DND-41 (cell line): ENCODE results near the gene BLTP2.
"Not testable (repeated sequence)": the region's sequence is repeated elsewhere in the genome, so short reads cannot be mapped to it uniquely, and the experiment has no call there.

Experiments used
- ATAC-seq: fragments of 200-7000 bp; cut with Tn5 transposase; 3 replicates; pipeline ENCODE4 v1.9.1; 2021; ENCODE audit warnings: low read depth; ENCODE audit not compliant: insufficient read depth
- DNase-seq: peaks from one replicate; pipeline ENCODE4 v3.0.0-alpha.2; 2020
- H2AFZ ChIP-seq: 2 replicates; pipeline ENCODE4 v1.6.0; 2012; ENCODE audit warnings: low read depth, low read length
- H3K27ac ChIP-seq: 2 replicates; pipeline ENCODE4 v1.5.1; 2012; ENCODE audit warnings: low read length, inconsistent platforms
- H3K27me3 ChIP-seq: fragments of 200-600 bp; sonication (generic); 2 replicates; pipeline ENCODE4 v1.6.0; 2012; ENCODE audit warnings: low read length, mild to moderate bottlenecking, inconsistent platforms; ENCODE audit not compliant: insufficient read depth, poor library complexity
- H3K36me3 ChIP-seq: 2 replicates; pipeline ENCODE4 v1.5.1; 2012; ENCODE audit warnings: low read length, inconsistent platforms; ENCODE audit not compliant: insufficient read depth
- H3K4me1 ChIP-seq: 2 replicates; pipeline ENCODE4 v1.5.1; 2012; ENCODE audit warnings: mild to moderate bottlenecking, low read length; ENCODE audit not compliant: insufficient read depth
- H3K4me2 ChIP-seq: 2 replicates; pipeline ENCODE4 v1.6.0; 2012; ENCODE audit warnings: mild to moderate bottlenecking, moderate library complexity, low read length, inconsistent platforms; ENCODE audit not compliant: insufficient read depth
- H3K4me3 ChIP-seq, 2 experiments: fragments of 200-600 bp in 1 of 2; shearing (Covaris generic) in 1 of 2; 2 replicates each; pipeline ENCODE4 v1.5.1; 2012 to 2016; ENCODE audit warnings: inconsistent platforms in 2 of 2, low read length in 2 of 2, mild to moderate bottlenecking in 2 of 2, low read depth in 1 of 2, moderate library complexity in 1 of 2
- H3K79me2 ChIP-seq: 2 replicates; pipeline ENCODE4 v1.6.0; 2012; ENCODE audit warnings: low read length, inconsistent platforms; ENCODE audit not compliant: insufficient read depth
- H3K9ac ChIP-seq: 2 replicates; pipeline ENCODE4 v1.6.0; 2012; ENCODE audit warnings: low read depth, mild to moderate bottlenecking, inconsistent platforms, low read length, moderate library complexity
- H3K9me3 ChIP-seq: 2 replicates; pipeline ENCODE4 v1.5.1; 2012; ENCODE audit warnings: low read length, moderate library complexity, mild to moderate bottlenecking, inconsistent platforms; ENCODE audit not compliant: insufficient read depth, severe bottlenecking
- H4K20me1 ChIP-seq: 2 replicates; pipeline ENCODE4 v1.6.0; 2012; ENCODE audit warnings: low read length; ENCODE audit not compliant: insufficient read depth
- EZH2 ChIP-seq: IDR thresholded peaks from 3 replicates; pipeline ENCODE4 v1.6.1; 2012; ENCODE audit warnings: borderline replicate concordance, low read depth, mild to moderate bottlenecking, moderate library complexity, low read length, inconsistent platforms; ENCODE audit not compliant: severe bottlenecking
- TF ChIP-seq, protein P1 (sequence below): IDR thresholded peaks from 2 replicates; pipeline ENCODE4 v1.5.1; 2012; ENCODE audit warnings: borderline replicate concordance, low read length, moderate library complexity, mild to moderate bottlenecking; ENCODE audit not compliant: poor library complexity, severe bottlenecking; ENCODE audit errors: extremely low read depth

Gene BLTP2

DNA sequence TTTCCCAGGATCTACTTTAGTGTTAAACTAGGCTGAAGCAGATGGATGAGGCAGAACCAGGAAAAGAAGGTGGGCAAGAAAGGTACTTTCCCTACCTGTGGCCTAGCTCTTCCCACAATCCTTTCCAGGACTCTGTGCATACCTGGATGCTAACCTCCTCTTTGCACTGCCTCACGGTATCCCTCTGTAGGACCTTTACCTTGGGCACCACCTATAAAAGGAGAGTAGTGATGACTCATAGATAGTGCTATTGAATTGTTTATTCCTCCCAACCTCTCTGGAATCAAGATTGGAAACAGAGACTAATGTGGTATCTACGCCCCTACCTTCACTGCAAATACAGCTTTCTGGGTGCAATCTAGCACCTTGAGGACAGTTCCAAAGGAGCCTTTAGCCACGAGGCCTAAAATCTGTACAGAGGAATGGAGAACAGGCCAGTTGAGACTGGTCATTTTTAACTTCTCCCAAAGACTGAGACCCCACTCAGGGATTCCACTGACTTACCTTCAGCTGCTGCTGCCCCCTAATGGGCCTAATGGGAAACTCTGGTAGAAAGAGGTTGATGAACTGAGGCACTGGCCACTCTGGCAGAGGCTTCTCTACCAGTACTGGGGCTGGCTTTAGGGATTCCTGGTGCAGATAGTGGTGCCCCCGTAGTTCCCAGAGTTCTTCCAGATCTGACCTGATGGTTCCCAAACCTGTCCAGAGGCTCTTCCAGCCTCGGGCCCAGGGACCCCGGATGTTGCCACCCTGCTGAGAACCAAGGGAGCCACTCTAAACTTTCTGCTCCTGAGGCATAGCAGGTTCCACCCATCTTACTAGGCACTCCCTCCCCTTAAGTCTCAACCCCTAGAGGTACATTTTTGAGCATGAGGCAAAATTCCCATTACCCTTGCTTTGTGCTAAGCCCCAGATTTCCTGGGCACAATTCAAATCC, 31.8 kb downstream of the BLTP2 start:
- Histone ChIP-seq H3K9me3 (no peaks in the 10 kb centered on the region), H3K4me1 (no peaks in the 10 kb centered on the region), H3K27ac (no peak overlapping the region), H4K20me1 (peaks cover 5% of the 10 kb centered on the region; the same call in 1 of the 2 replicates), H3K79me2 (no peaks in the 10 kb centered on the region), H3K36me3 (peaks cover 74% of the 10 kb centered on the region), H2AFZ (no peak overlapping the region), H3K4me2 (no peak overlapping the region), H3K9ac (no peak overlapping the region), H3K4me3 (no peak overlapping the region), H3K27me3 (no peaks in the 10 kb centered on the region)
- ATAC-seq: peak; percentile 75
- DNase-seq: peak; percentile 42
- TF ChIP-seq, protein P1, sequence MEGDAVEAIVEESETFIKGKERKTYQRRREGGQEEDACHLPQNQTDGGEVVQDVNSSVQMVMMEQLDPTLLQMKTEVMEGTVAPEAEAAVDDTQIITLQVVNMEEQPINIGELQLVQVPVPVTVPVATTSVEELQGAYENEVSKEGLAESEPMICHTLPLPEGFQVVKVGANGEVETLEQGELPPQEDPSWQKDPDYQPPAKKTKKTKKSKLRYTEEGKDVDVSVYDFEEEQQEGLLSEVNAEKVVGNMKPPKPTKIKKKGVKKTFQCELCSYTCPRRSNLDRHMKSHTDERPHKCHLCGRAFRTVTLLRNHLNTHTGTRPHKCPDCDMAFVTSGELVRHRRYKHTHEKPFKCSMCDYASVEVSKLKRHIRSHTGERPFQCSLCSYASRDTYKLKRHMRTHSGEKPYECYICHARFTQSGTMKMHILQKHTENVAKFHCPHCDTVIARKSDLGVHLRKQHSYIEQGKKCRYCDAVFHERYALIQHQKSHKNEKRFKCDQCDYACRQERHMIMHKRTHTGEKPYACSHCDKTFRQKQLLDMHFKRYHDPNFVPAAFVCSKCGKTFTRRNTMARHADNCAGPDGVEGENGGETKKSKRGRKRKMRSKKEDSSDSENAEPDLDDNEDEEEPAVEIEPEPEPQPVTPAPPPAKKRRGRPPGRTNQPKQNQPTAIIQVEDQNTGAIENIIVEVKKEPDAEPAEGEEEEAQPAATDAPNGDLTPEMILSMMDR: peak; percentile 79
- no peak for TF ChIP-seq EZH2

DNA sequence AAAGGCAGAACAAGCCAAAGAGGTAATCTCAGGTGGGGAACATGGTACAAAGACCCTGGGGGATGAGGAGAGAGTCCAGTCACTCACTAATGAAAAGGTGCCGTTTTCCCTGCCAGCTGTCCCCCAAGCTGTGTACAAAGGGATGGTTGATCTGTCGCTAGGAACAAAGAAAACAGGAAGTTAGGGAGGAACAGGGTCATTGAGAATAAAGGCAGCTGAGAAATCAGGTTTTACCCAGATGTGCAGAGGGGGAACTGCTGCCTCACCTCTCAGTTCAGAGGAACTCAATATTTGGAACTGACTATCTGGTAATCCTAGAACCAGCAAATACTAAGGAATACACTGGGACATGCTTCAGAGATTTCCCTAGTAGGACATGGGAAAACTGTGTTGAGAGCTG, 32.4 kb downstream of the BLTP2 start:
- no peak overlapping the region for H3K9ac ChIP-seq
- no peak overlapping the region for H3K4me3 ChIP-seq
- H3K4me1 ChIP-seq: no peaks in the 10 kb centered on the region
- no peaks in the 10 kb centered on the region for H3K27me3 ChIP-seq
- H4K20me1 ChIP-seq: peaks cover 5% of the 10 kb centered on the region; the same call in 1 of the 2 replicates
- DNase-seq (no peak), ATAC-seq (no peak)
- H3K79me2 ChIP-seq: no peaks in the 10 kb centered on the region
- no peak overlapping the region for H2AFZ ChIP-seq
- TF ChIP-seq EZH2: no peak
- TF ChIP-seq, protein P1: no peak
- H3K4me2 ChIP-seq: no peak overlapping the region
- H3K27ac ChIP-seq: no peak overlapping the region
- H3K9me3 ChIP-seq: no peaks in the 10 kb centered on the region
- peaks cover 68% of the 10 kb centered on the region for H3K36me3 ChIP-seq

DNA sequence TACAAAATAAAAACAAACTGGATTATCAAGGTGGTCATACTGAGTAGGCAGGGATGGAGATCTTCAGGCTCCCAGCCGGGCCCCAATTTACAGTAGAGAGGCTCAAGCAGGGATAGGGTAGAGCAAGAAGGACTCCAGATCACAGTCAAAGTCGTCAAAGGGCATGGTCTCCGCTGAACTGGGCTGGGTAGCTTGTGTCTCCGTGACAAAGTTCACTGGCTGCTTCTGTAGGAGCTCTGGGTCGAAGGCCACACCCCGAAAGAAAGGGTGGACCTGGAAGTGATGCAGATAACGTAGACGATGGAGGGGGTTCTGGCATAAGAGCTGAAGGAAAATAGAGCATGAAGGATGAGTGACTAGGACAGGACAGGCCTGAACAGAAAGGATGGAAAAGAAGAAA, 34.6 kb downstream of the BLTP2 start:
- ATAC-seq (no peak), DNase-seq (no peak)
- Histone ChIP-seq H3K36me3 (peaks cover 46% of the 10 kb centered on the region), H3K79me2 (no peaks in the 10 kb centered on the region), H3K27me3 (no peaks in the 10 kb centered on the region), H4K20me1 (peaks cover 5% of the 10 kb centered on the region; the same call in 1 of the 2 replicates), H3K9ac (no peak overlapping the region), H3K9me3 (no peaks in the 10 kb centered on the region), H3K27ac (no peak overlapping the region), H2AFZ (no peak overlapping the region), H3K4me3 (no peak overlapping the region), H3K4me1 (no peaks in the 10 kb centered on the region), H3K4me2 (no peak overlapping the region)
- TF ChIP-seq EZH2: no peak
- TF ChIP-seq, protein P1: no peak

DNA sequence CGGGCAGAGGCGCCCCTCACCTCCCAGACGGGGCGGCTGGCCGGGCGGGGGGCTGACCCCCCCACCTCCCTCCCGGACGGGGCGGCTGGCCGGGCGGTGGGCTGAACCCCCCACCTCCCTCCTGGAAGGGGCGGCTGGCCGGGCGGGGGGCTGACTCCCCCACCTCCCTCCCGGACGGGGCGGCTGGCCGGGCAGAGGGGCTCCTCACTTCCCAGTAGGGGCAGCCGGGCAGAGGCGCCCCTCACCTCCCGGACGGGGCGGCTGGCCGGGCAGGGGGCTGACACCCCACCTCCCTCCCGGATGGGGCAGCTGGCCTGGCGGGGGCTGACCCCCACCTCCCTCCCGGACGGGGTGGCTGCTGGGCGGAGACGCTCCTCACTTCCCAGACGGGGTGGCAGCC, 40.9 kb downstream of the BLTP2 start:
- H3K79me2 ChIP-seq, H4K20me1 ChIP-seq, H2AFZ ChIP-seq, H3K4me3 ChIP-seq, H3K9me3 ChIP-seq, H3K4me2 ChIP-seq, H3K27me3 ChIP-seq, H3K36me3 ChIP-seq, H3K27ac ChIP-seq, H3K9ac ChIP-seq, ATAC-seq, DNase-seq: not testable (repeated sequence)
- H3K4me1 ChIP-seq: peaks cover 14% of the 10 kb centered on the region
